ENCODE data around the gene CIRBP.
A peak's percentile ranks its signal among the peaks of the same experiment; 100 is the strongest.

The CIRBP gene

GRCh38 chr19:1274081-1274851, 5.1 kb downstream of the CIRBP start:
- POLR2A ChIA-PET: interaction anchor here (0.6 to 1.7 kb wide), 4 partner anchors 30 to 341 kb away, joined by 3 to 5 read pairs (median 4); a partner anchor contains a TSS
- CTCF ChIA-PET: interaction anchor here (0.9 to 3.6 kb wide), 3 partner anchors 30 to 171 kb away, joined by 3 to 48 read pairs (median 4); no protein-coding TSS in a partner anchor
- no peak for DNase-seq (ENCODE audit: extremely low spot score)
- TF ChIP-seq, protein P1, sequence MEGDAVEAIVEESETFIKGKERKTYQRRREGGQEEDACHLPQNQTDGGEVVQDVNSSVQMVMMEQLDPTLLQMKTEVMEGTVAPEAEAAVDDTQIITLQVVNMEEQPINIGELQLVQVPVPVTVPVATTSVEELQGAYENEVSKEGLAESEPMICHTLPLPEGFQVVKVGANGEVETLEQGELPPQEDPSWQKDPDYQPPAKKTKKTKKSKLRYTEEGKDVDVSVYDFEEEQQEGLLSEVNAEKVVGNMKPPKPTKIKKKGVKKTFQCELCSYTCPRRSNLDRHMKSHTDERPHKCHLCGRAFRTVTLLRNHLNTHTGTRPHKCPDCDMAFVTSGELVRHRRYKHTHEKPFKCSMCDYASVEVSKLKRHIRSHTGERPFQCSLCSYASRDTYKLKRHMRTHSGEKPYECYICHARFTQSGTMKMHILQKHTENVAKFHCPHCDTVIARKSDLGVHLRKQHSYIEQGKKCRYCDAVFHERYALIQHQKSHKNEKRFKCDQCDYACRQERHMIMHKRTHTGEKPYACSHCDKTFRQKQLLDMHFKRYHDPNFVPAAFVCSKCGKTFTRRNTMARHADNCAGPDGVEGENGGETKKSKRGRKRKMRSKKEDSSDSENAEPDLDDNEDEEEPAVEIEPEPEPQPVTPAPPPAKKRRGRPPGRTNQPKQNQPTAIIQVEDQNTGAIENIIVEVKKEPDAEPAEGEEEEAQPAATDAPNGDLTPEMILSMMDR (IDR thresholded peaks at IDR 0.05; ENCODE audit: control extremely low read depth, extremely low read depth, low read depth, missing control alignments): no peak

DNA sequence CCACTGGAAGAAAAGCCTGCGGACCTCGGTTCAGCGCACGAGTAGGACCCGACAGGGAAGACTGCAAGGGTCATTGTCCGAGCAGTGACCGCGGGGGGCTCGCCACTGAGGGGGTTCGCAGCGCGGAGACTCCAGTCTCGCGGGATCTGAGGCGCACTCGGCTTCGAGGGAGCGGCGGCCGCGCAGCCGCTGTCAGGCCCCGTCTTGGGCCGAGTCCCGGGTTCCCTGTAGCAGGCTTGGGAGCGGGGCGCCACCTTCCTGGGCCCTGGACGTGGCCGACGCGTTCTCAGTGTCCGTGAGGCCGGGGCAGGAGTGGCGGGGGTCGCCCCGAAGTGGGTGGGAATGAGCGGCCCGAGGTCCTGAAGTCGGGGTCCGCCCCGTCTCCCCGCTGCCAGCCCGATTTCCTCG, 5.7 kb downstream of the CIRBP start:
- POLR2A ChIA-PET: interaction anchor here (1.0 kb wide), 2 partner anchors 9 to 22 kb away, joined by 4 read pairs; no protein-coding TSS in a partner anchor
- no peak for DNase-seq (ENCODE audit: extremely low spot score)
- CTCF ChIA-PET: interaction anchor here (1.0 to 1.9 kb wide), 3 partner anchors 8 to 170 kb away, joined by 4 to 14 read pairs (median 8); no protein-coding TSS in a partner anchor
- TF ChIP-seq, protein P1 (IDR thresholded peaks at IDR 0.05; ENCODE audit: control extremely low read depth, extremely low read depth, low read depth, missing control alignments): no peak

- TF ChIP-seq, protein P1 (IDR thresholded peaks at IDR 0.05; ENCODE audit: control extremely low read depth, extremely low read depth, low read depth, missing control alignments): no peak
- CTCF ChIA-PET: interaction anchor here (1.0 to 1.5 kb wide), 2 partner anchors 9 to 31 kb away, joined by 8 to 14 read pairs; no protein-coding TSS in a partner anchor
- DNase-seq (ENCODE audit: extremely low spot score): peak; percentile 94
- POLR2A ChIA-PET: interaction anchor here (1.0 kb wide), 2 partner anchors 9 to 22 kb away, joined by 4 read pairs; no protein-coding TSS in a partner anchor
Measured at GRCh38 chr19:1275260-1275975, 6.3 kb downstream of the CIRBP start, which contains the start of gene FAM174C. FAM174C (plus strand) TSS chr19:1275530; CDS start chr19:1275550, 20 bp downstream.

- TF ChIP-seq, protein P1 (IDR thresholded peaks at IDR 0.05; ENCODE audit: control extremely low read depth, extremely low read depth, low read depth, missing control alignments): no peak
- no peak for DNase-seq (ENCODE audit: extremely low spot score)
- CTCF ChIA-PET: interaction anchor here (1.5 kb wide), 1 partner anchor 32 kb away, joined by 14 read pairs; no protein-coding TSS in a partner anchor
- POLR2A ChIA-PET: no interaction called here
Measured at GRCh38 chr19:1275976-1276627, 7.0 kb downstream of the CIRBP start.

DNA sequence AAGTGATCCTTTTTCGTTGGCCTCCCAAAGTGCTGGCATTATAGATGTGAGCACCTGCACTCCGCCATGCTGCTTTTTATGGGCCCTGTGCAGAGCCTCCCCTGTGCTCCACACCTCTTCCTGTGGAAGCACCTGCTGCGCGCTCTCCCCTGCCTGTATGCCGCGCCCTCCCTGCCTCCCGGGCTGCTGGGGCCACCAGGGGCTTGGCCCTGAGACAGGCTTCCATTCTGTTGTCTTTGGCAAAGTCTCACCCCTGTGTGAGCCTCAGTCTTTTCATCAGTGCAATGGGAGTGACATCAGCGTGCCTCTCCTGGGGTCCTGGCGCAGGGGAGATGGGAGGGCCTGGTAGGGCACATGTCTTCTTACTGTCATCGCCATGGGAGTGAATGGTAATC, 7.5 kb downstream of the CIRBP start:
- DNase-seq (ENCODE audit: extremely low spot score): no peak
- ChIA-PET POLR2A (interaction anchor here (0.5 kb wide), 1 partner anchor 167 kb away, joined by 4 read pairs; no protein-coding TSS in a partner anchor), CTCF (interaction anchor here (4.7 kb wide), 1 partner anchor 95 kb away, joined by 87 read pairs; no protein-coding TSS in a partner anchor)
- TF ChIP-seq, protein P1 (IDR thresholded peaks at IDR 0.05; ENCODE audit: control extremely low read depth, extremely low read depth, low read depth, missing control alignments): no peak

Data from GM10248 (cell line).